B cell (primary cell): ENCODE measurements around the gene SCGB1D2.

Experiments used
- EZH2 ChIP-seq: IDR thresholded peaks from 2 replicates; pipeline ENCODE4 v1.6.1; 2012; ENCODE audit warnings: borderline replicate concordance, low read depth, mild to moderate bottlenecking, moderate library complexity, low read length; ENCODE audit not compliant: insufficient read depth, poor library complexity, severe bottlenecking
- TF ChIP-seq, protein P1 (sequence below): fragments of 200-600 bp; IDR thresholded peaks from one replicate; pipeline ENCODE4 v1.8.0; 2022; ENCODE audit warnings: antibody characterized with exemption, mild to moderate bottlenecking

DNA sequence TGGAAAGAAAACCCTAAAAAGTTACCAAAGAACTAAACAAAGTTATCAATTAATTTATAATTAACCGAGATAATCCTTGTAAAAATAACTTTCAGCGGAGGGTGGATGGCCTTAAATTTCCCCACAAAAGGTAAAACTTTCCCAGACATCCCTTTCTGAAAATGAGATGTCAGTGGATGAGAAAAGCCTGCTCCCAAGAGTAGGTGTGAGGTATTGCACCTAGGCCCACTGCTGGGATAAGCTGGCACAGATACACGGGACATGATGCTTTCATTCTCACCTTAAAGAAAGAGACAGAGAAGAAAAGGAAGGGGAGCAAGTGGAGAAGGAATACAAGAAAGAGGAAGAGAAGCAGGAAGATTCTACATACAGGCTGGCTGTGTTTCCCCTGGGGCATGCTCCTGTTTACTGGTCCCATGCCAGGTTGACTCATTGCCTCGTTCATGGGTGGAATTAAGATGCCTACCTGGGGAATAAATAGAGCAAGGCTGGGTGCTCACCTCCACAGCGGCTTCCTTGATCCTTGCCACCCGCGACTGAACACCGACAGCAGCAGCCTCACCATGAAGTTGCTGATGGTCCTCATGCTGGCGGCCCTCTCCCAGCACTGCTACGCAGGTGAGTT, 27.7 kb downstream of the SCGB1D2 start, which contains the start of gene SCGB2A2:
- TF ChIP-seq, protein P1, sequence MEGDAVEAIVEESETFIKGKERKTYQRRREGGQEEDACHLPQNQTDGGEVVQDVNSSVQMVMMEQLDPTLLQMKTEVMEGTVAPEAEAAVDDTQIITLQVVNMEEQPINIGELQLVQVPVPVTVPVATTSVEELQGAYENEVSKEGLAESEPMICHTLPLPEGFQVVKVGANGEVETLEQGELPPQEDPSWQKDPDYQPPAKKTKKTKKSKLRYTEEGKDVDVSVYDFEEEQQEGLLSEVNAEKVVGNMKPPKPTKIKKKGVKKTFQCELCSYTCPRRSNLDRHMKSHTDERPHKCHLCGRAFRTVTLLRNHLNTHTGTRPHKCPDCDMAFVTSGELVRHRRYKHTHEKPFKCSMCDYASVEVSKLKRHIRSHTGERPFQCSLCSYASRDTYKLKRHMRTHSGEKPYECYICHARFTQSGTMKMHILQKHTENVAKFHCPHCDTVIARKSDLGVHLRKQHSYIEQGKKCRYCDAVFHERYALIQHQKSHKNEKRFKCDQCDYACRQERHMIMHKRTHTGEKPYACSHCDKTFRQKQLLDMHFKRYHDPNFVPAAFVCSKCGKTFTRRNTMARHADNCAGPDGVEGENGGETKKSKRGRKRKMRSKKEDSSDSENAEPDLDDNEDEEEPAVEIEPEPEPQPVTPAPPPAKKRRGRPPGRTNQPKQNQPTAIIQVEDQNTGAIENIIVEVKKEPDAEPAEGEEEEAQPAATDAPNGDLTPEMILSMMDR = no peak
- no peak for TF ChIP-seq EZH2
